DMS 273 (cell line): Measurements from ENCODE around the gene GDPD4.

Source experiments
- DNase-seq: peaks from one replicate; lab custom pipeline; 2025; ENCODE audit not compliant: unreplicated experiment; lab: John Stamatoyannopoulos, UW

Gene GDPD4

DNA sequence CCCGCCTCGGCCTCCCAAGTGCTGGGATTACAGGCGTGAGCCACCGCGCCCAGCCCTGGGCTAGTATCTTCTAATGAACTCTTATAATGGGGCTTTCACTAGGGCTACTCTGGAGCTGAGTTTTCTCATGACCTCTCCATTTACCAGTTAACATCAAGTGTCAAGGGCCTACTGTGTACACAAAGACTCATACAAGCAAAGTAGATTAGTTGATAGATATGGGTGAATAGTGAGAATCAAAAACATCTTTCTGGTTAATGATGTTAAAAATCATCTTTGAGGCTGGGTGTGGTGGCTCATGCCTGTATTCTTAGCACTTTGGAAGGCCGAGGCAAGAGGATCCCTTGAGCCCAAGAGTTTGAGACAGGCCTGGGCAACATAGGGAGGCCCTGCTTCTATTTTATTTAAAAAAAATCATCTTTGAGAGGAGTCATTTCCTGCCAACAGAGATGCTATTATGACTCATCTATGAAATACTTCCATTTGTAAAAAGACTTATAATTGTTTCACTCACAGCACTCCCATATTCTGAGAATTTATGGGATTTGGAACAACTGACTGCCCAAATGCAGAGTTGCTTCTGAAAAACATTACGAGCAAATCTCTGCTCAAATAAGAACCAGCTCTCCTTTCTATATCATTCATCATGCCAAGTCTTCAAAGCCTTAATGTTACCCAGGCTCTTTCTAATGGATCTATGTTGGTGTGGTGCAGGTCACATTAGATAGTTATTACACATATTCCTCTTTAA lies 57.0 kb downstream of the GDPD4 start:
- DNase-seq = no peak

GRCh38 chr11:77236901-77237300 lies 64.6 kb downstream of the GDPD4 start:
- DNase-seq = no peak

DNA sequence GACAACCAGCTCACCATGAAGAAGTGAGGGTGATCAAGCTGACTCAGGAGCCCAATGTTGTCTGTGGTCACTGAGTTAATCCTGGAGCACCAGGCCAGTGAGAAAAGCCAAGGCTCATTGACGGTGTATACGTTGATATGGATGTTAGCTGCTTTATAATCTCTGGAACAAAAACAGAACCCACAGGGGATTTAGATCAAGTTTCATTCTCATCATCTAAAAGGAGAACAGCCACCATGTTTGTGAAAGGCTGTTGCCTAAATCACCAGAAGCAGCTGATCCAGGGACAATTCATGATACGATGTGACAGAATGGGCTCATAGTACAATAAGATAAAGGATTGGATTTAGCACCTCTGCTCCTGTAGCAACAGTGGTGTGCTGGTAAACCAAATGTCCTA lies 68.5 kb downstream of the GDPD4 start:
- DNase-seq = no peak

DNA sequence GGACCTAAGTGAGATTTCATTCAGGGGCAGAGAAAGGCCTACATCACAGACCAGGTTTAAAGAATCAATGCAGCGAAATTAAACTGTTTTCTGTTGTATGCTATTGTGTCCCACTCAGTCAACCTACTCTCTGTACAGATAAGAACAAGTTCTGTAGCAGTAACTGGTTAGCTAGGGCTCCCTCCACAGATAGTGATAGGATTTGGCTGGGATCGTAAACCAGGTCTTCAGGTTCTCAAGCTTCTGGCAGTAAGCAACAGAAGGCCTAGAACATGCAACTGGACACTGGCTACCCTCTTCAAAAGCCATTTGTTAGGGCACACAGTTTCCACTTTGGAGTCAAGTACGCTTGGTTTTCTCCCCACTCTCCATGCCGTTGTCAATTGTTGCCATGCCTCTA lies 69.2 kb downstream of the GDPD4 start:
- no peak for DNase-seq

- no peak for DNase-seq
Measured at GRCh38 chr11:77231800-77232199, 69.7 kb downstream of the GDPD4 start.

DNA sequence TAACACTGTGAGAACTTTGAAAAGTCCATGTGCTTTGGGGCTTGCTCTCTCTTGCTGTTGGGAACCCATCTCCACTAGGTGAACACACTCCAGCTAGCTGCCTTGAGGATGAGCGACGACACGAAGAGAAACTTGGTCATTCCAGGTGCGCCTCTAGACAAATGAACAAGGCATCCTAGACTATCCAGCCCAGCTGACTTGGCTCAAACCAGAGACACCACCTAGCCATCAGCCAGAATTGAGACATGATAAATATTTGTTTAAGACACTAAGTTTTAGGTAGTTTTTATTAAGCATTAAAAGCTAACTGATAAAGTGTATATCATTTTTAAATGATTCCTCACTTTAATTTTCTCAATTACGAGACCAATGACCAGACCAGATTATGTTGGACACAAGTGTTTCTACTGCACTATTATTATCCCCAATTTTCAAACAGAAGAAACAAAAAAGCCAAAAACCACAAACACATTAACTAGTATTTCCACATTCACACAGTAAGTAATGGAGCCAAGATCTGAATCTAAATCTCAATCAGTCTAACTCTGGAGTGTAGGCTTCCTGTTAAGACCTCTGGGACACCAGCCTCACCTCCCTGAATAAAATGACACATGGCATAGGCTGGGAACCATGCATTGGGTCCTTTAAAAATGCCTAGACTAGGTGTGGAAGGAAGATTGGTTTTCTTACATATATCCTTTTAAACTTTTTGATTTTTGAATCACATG lies 70.4 kb downstream of the GDPD4 start:
- no peak for DNase-seq

- DNase-seq = no peak
Measured at GRCh38 chr11:77223797-77224196, 77.7 kb downstream of the GDPD4 start.

- DNase-seq = no peak
Measured at GRCh38 chr11:77217156-77217555, 84.3 kb downstream of the GDPD4 start.

GRCh38 chr11:77215106-77215505 lies 86.4 kb downstream of the GDPD4 start:
- DNase-seq = no peak

DNA sequence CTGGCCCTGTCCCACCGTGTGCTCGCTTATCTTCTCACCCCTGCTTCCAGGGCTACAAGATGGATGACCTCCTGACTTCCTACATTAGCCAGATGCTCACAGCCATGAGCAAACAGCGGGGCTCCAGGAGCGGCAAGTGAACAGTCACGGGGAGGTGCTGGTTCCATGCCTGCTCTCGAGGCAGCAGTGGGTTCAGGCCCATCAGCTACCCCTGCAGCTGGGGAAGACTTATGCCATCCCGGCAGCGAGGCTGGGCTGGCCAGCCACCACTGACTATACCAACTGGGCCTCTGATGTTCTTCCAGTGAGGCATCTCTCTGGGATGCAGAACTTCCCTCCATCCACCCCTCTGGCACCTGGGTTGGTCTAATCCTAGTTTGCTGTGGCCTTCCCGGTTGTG lies 86.9 kb downstream of the GDPD4 start:
- no peak for DNase-seq

DNA sequence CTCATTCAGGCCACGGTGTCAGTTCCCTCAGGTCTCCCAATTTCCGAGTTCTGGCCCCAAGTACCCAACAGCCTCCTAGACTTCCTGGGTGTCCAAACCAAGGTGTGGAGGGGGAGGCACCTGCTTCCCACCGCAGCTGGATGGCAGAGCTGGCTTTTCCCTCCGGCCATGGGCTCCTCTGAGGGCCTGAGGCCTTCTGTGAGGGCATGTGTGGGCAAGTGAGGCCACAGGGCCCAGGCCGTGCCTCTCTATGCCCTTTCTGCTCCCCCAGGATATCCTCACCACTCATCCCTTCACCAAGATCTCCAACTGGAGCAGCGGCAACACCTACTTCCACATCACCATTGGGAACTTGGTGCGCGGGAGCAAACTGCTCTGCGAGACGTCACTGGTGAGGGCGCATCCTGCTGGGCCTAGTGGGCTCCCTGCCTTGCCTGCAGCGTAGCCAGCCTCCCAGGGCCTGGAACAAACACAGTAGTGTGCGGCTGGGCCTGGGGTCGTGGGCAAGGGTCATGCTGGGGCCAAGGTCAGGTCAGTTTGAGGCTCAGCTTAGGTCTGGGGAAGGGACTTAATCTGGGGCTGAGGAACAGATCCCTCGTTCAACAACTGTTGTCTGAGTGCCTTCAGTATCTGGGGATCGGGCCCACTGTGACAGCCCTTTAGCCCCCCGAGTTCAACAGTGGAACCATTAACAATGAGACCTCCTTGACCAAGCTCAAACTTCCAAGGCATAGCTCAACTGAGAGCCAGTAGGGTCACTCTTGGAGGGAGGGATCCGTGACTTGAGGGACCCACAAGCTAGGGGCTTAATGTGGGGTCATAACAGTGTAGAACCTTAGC lies 87.7 kb downstream of the GDPD4 start:
- no peak for DNase-seq

GRCh38 chr11:77213029-77213579 lies 88.4 kb downstream of the GDPD4 start:
- DNase-seq = no peak

DNA sequence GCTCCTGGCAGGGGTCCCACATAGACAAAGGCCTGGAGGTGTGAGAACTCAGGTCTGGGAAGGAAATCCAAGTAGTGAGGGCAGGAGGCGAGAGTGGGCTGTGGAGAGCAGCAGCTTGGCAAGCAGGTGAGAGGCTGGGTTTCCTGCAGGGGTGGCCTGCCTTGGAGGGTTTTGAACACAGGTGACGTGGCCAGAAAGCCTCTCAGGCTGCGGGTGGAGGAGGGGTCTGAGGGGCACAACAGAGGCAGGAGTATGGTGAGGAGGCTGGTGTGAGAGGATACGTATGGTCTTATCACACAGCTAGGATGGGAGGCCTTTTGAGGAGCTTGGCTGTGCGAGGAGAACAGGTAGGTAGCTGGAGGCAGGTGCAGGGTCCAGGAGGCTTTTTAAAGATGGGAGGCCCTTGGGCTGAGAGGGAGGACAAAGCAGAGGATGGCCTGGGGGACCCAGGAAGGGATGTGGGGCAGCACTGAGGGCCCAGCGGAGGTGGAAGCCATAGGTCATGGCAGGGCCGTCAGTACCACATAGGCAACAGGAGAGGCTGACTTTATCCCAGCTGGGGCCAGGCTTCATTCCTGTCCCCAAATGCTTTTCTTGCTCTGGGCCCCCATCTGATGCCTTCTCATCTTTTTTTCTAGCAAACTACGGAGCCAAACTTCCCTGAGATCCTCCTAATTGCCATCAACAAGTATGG lies 89.0 kb downstream of the GDPD4 start:
- DNase-seq = no peak

- DNase-seq = no peak
Measured at GRCh38 chr11:77211594-77212251, 89.8 kb downstream of the GDPD4 start.

GRCh38 chr11:77211040-77211451 lies 90.4 kb downstream of the GDPD4 start:
- DNase-seq = no peak

GRCh38 chr11:77209663-77210062 lies 91.8 kb downstream of the GDPD4 start:
- no peak for DNase-seq

DNA sequence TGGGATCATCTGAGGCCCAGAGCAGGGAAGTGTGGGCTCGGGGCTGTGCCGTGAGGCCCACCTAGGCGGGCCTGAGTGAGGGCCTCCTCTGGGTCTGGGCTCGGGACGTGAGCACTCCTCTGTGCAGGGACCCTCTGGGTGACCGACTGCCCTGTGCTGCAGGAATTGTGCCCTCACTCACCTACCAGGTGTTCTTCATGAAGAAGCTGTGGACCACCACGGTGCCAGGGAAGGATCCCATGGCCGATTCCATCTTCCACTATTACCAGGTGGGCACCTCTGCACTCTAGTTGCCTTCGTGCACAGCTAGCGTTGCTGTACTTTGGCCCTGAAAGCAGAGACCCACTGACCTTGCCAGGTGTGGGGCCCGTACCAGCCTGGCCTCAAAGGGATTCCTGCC lies 93.0 kb downstream of the GDPD4 start:
- DNase-seq = no peak

- no peak for DNase-seq
Measured at GRCh38 chr11:77207618-77208313, 93.7 kb downstream of the GDPD4 start.

DNA sequence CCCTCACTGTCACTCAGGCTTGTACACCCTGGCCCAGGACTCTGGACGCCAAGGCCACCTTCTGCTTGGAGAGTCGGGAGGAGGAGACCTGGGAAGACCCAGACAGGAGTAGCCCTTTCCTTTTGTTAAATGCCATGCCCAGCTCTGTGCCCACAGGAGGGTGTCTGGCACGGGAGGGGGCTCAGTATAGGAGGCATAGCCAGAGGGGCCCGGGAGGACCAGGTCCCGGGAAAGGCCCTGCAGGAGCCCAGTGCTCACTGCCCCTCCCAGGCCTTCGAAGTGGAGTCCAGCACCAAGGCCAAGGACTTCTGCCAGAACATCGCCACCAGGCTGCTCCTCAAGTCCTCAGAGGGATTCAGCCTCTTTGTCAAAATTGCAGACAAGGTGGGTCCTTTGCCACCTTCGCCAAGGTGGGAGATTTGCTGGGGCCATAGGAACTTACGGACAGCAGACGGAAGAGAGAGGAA lies 94.4 kb downstream of the GDPD4 start:
- no peak for DNase-seq
